ENCODE results near the gene LINGO4.
A peak's percentile ranks its signal among the peaks of the same experiment; 100 is the strongest.

LINGO4 gene, protein sequence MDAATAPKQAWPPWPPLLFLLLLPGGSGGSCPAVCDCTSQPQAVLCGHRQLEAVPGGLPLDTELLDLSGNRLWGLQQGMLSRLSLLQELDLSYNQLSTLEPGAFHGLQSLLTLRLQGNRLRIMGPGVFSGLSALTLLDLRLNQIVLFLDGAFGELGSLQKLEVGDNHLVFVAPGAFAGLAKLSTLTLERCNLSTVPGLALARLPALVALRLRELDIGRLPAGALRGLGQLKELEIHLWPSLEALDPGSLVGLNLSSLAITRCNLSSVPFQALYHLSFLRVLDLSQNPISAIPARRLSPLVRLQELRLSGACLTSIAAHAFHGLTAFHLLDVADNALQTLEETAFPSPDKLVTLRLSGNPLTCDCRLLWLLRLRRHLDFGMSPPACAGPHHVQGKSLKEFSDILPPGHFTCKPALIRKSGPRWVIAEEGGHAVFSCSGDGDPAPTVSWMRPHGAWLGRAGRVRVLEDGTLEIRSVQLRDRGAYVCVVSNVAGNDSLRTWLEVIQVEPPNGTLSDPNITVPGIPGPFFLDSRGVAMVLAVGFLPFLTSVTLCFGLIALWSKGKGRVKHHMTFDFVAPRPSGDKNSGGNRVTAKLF

DNA sequence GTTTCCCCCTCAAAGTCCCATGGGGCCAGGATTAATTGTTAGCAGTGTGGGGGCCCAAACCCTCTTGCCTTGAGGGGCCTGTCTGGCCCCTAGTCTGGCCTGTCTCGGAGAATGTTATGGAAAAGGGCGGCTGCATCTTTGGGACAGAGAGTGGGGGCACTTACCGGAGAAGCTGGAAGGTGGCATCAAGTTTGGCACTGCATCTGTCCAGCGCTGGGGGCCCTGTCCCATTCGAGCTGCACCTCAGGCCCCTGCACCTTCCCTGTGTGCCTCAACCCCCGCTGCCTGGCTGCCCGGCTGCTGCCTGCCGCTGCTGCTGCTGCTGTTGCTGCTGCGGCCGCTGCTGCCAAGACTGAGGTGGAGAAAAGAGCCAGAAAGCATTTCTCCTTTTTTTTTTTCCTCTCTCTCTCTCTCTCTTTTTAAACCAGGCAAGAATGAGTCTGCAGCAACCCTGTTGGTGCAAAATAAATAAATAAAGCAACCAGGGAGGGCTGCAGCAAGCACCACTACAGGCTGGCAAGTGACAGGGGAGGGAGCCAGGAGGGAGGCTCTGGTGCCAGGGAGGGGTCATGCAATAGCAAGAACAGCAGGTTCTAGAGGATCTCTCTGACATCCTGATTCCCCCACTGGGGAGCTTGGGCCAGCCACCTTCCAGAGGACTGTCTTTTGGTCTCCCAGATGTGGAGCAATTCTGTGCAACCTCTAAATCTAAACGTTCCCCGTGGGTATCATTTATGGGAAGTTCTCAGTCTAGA, at the start of gene LINGO4:
Gene LINGO4, minus strand, starts transcription at position 354 of the 755 bp plus-strand sequence. CDS start 2,715 bp downstream, outside the sequence.
- DNase-seq (ENCODE audit: low read depth, low spot score) = no peak

DNA sequence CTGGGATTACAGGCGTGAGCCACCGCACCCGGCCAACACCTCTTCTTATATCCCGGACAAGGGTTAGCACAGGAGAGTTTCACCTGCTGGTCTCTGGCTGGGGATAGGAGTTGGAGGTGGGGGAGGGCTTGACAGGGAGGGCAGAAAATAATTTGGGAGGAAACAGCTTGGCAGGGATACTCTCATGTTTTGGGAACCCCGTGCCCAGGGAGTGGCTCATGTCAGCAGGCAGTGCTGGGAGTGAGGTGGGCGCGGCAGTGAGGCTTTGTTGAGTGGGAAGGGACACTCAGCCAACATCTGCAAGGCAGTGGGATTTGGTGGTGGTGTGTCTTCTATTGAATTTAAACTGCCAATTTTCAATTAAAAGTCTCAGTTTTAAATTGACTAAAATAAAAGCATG, 49.4 kb upstream of the LINGO4 start:
- no peak for DNase-seq (ENCODE audit: low read depth, low spot score)

DNA sequence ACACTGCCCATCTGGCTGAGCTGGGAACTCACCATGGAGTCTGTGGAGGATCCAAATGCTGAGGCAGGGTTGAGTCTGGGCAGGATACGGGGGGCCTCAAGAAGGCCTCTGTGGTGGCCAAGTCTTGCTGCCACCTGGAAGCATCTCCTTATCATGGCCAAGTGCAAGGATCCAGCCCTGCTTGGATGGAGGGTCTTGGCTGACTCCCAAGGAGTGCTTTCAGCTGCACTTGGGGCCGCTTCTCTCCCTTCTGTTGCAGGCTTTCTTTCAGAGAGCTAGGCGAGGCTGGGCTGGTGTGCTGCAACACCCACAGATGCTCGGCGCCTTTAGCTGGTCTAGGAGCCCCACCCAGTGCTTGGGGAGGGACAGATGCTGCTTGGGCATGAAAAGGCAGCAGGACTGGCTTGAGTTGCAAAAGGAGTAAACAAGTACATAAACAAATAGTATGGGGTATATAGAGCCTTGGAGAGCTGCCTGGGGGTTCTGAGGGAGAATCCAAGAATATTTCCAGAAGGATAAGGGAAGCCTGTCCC, 48.3 kb upstream of the LINGO4 start, which contains the start of gene THEM5:
Gene THEM5, minus strand, starts transcription at position 302 of the 533 bp plus-strand sequence. Its CDS starts 147 bp downstream, at position 155.
- DNase-seq (ENCODE audit: low read depth, low spot score) = no peak

DNA sequence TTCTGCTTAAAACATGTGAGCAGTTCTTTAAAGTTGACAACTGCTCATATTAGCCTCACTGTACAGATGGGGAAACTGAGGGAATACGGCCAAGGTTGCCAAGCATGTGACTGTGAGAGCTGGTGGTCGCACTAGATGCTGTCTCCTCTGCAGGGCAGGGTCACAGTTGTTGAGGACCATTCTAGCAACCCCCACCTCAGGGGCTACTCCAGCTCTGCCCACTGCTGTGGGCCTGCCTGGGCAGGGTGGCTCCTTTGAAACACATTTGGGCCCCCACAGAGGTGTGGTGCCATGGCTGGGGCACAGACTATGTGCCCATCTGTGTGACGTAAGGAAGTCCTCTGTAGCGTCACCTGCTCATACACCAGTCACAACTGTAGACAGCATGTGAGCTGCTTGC, 47.5 kb upstream of the LINGO4 start:
- no peak for DNase-seq (ENCODE audit: low read depth, low spot score)

DNA sequence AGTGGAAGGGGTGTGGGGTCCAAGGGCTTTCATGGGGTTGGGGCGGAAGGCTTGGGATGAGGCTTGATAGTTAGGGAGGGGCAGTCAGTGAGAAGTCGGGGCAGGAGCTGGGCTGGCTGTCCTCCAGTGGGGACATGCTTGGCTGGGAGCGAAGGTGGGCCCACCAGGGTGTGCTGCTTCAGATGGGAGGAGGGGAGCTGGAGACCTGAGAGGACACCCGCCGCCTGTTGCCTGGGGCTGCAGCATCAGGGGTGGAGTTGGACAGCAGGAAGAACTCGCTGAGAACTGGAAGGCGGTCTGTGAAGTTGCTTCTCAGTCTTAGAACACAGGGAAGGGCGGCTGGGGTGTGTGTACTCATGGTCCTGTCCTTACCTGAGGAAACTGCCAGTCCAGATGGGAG, 46.7 kb upstream of the LINGO4 start:
- no peak for DNase-seq (ENCODE audit: low read depth, low spot score)

DNA sequence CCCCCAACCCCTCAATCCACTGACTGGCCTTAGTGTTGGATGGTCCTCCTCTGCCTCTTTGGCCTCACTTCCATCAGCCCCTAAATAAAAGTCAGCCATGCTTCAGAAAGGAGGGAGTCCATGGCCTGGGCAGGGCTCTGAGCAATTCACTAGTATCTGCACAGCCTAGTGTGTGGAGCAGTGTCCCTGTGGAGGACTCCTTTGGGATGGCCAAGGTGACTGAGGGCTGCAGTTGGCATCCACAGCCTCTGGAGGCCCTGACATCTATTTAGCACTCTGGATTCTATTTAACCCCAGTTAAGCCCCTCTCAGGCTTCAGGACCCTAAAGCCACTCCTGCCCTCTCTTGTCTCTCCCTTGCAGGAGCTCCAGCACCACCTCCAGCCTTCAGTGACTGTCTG, 44.7 kb upstream of the LINGO4 start:
- DNase-seq (ENCODE audit: low read depth, low spot score) = no peak

DNA sequence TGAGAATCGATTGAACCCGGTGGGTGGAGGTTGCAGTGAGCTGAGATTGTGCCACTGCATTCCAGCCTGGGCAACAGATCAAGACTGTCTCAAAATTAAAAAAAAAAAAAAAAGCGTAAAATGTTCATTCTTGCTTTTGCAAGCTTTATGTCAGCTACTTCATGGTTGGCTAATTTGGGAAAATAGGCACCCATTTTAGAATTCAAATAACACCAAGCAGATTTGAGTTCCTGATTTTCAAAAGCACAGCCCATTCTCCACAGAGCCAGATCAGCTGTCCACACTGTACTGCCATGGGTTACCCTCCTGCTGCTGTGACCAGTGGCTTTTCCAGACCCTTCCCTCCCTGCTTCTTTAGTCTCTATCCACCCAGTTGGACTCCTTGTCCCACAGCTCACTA, 43.9 kb upstream of the LINGO4 start:
- DNase-seq (ENCODE audit: low read depth, low spot score) = no peak

DNA sequence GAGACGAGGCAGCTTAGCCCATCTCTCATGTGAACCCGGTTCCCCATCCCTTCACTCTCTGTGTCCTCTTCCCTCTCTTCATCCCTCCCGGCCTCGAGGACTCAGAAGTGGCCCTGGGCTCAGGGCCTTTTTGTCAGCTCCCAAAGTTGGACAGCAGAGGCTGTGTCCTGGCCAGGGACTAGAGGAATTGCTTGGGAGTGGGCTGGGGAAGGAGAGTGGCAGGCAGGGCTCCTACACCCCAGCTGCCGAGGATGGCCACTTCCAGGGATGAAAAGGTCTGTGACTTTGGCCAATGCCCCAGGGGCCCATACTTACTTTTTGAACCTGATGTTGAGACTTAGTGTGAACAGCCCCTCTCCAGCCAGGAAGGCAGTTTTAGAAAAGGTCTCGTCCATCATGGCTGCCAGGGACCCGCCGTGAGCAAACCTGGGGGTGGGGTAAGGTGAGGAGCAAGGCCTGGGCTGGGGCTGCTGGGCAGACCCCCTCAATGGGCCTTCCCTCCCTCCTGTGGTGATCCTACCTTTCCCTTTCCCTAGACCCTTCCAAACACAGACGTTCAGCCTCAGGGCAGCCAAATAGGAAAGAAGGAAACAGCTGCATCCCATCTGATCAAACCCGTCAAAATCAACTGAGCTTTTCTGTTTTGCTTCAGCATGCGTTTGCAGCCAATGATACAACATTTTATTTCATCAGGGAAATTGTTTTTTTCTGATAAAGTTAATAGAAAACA, 42.8 kb upstream of the LINGO4 start:
- no peak for DNase-seq (ENCODE audit: low read depth, low spot score)

DNA sequence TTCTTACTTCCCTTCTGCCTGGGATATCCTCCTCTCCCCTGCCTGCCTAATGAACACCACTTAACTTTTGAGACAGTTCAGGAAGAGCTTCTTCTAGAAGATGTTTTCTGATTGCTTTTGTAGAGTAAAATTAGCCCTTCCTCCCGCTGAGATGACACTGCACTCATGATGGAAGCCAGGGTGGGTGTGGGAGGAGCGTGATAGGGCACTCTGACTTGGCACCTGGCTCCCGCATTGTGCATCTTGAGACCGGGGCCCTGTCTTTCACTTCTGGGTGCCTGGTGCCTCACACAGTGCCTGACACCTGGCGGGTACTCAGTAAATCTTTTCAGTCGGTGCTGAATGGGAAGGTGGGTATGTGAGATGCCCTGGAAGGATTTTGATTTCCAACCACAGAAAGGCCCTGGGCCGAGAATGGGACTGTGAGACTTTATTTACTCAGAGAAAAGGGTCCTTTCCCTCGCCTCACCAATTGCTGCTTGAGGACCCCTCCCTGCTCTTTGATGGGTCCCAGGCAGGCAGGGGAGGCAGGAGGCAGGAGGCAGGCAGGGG, 41.5 kb upstream of the LINGO4 start:
- no peak for DNase-seq (ENCODE audit: low read depth, low spot score)

DNA sequence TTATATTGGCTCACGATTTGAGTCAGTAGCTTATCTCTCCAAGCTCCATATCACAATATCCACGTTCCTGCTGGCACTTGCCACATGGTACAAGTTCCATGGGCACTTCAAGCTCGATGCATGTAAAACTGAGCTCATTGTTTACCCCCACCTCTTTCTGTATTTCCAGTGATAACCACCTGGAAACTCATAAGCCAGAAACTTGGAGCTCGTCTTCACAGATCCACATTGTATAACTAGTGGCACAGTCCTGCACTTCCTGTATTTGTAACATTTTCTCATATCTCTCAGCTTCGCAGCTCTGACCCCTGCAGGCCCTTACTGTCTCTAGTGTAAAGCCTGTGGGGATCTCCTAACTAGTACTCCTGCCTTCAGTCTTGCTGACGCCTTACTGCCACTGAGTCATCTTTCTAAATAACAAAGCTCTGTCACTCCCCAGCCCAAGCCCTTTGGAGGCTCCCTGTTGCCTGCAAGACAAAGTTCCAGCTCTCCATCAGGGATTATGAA, 40.9 kb upstream of the LINGO4 start:
- no peak for DNase-seq (ENCODE audit: low read depth, low spot score)

DNA sequence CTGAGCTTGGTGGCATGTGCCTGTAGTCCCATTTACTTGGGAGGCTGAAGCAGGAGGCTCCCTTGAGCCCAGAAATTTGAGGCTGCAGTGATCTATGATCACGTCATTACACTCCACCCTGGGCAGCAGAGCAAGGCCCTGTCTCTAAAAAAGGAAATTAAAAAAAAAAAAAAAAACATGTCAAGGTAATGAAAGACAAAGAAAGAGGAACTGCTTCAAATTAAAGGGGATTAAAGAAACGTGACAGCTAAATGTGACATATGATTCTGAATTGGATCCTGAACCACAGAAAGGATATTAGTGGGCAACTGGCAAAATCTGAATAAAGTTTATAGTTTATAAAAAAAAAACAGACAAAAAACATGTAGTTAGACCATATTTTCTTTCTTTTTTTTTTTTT, 38.2 kb upstream of the LINGO4 start:
- DNase-seq (ENCODE audit: low read depth, low spot score) = no peak

DNA sequence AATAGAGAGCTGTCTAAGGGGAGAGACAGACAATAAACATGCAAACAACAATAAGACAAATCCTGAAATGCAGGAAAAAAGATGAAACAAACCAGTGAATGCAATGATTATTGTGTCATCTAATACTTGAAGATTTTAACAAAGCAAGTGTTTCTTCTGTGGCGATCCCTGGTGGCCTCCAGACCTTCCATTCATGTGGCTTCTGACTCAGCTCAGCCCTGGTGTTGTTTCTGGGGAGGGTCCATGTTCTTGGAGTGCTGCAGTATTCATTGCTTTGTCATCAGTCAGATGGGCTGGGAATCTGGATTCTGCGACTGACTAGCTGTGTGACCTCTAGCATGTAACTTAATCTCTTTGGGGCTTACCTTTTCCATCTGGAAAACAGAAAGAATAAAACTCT, 35.9 kb upstream of the LINGO4 start:
- DNase-seq (ENCODE audit: low read depth, low spot score) = no peak

DNA sequence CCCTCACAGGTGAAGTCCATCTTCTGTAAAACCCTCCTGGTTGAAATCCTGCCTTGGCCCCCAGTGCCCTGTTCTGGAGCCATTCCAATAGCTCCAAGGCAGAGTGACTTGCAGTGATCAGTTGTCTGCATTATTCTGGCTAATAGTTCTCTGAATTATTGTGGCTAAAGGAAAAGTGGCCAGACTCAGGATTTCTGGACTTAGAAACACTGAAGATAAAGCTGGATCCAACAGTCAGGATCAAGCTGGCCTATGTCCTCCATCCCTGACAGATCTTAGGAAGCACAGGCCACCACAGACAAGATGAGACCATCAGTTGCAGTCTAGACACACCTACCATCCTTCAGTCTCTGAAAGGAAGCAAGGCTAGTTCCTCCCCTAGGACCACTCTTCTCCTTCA, 35.2 kb upstream of the LINGO4 start:
- no peak for DNase-seq (ENCODE audit: low read depth, low spot score)

DNA sequence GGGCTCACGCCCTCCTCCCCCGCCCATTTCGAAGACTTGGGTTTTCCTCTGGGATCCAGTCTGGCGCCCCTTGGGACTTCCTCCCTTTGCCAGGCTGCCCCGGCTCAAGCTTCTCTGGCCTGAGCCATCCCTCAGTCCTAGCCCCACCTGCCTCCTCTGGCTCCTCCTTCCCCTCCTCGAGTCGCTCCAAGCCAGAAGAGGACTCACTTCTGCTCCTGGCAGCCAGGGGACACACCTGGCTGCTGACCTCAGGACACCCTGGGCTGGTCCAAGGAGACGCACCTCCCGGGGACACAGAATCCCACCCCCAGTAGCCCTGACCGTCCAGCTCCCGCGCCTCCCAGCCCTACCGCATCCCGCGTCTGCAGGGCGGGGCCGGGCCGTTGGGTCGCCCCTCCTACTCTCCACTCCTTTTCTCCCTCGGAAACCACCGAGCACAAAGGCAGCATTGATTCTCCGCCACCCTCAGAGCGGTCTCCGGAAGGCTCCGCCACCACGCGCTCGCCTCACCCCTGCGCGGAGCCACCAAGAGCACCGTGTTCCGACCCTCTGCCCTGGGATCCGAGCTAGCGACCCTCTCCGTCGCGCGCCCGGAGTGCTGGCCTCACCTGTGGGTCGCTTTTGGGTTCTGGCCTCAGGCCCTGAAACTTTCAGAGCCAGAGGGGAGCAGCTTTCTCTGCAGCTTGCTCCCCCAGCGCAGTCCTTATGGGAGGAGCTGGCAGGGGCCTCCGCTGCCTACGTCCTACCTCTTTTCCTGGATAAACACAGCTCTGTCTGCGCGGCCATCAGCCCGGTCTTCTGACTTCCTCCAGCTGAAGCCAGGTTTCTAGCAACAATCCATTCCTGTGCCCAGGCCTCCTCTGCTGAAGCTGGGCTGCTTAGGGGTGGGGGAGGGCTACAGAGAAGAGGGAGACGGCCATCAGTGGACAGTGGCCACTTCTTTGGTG, 34.5 kb upstream of the LINGO4 start, which contains the start of gene C2CD4D:
Gene C2CD4D, minus strand, starts transcription at position 364 of the 947 bp plus-strand sequence. CDS start 831 bp downstream, outside the sequence.
- peak; percentile 45 for DNase-seq (ENCODE audit: low read depth, low spot score)

DNA sequence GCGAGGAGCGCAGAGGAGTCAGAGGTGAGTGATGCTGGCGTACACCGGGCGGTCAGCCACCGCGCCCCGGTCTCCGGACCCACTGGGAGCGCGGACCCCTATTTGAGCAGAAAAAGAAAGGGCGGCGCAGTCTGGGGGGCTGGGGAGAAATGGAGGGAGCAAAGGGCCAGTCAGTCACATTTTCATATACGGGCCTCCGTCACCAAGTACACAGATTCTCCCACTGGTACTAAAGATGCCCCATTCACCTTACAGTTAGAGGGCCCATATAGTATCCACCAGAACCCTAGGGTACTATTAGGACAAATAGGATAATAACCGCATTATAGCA, 33.8 kb upstream of the LINGO4 start:
- DNase-seq (ENCODE audit: low read depth, low spot score) = no peak

DNA sequence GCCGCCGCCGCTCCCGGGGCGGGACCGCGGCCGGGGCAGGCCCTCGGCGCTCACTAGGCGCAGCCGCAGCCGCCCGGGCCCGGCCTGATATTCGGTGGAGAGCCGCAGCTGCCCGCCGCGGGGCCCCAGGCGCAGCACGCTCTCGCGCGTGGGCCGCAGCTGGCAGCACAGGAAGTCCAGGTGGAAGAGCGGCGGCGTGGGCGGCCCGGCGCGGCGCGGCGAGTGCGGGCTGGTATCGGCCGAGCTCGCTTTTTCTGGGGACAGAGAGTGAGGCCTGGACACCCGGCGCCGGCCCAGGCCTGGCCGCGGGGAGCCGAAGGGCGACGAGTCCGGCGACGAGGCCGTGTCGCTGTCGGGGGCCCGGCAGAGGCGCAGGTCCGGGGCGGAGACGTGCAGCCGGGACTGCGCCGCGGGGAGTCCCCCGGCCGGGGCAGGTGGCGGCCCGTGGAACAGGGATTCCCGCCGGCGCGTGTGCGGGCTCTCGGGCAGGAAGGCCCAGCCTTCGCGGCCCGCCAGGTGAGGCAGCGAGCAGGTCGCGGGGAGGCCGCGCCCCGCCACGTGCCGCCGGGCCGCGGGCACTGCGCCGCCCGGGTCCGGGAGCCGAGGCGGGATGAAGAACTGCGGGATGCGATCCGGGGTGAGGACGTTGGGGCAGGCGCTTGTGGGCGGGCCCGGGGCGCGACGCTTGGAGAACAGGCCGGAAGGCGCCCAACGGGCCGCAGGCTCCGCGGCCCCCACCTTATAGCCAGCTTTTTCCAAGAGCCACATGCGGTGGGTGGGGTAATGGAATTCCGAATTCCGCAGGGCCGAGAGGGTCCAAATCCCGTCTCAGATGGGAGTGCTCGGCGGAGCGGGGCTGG, 33.2 kb upstream of the LINGO4 start:
- DNase-seq (ENCODE audit: low read depth, low spot score) = no peak

DNA sequence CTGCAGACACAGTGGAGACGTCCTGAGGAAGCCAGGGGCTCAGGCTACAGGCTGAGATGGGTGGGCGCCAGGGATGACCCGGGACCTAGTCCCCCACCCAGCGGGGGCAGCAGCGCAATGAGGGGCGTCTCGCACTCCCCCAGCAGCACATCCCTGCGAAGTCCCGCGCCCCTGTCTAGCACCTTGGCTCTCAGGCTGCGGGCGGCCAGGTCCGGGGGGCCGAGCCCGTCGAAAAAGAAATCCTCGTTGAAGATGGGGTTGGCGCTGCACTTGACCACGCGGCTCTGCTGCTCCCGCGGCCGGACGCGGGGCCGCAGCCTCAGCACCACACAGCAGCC, 32.6 kb upstream of the LINGO4 start:
- DNase-seq (ENCODE audit: low read depth, low spot score) = no peak

DNA sequence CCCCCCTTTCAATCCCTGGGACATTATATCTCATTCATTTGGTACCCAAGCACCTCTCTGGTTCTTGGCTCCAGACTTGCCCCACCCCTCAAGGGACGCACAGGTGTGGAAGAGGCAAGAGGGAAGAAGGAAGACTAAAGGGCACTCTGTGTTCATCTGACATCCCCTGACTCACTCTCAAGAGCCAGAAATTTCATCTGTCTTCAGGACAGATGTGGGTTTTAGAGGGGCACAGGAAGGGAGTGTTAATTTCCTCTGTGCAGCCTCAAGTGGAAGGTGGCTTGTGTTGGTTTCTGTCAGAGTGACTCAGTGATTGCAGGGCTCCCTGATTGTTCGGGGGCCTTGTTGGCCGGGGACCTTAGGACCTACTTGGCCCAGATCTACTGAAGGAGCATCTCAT, 32.0 kb upstream of the LINGO4 start:
- DNase-seq (ENCODE audit: low read depth, low spot score) = no peak

DNA sequence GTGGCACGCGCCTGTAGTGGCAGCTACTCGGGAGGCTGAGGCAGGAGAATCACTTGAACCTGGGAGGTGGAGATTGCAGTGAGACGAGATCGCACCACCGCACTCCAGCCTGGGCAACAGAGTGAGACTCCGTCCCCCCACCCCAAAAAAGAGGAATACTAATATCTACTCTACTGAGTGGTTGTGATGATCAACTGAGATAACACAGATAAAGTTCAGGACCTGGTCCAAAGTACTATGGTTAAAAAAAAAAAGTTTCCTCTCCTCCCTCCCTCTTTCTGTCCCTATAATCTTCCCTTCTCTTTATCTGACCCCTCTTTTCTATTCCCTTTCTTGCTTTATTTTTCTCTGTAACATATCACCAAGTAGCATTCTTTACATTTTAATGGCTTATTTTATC, 30.4 kb upstream of the LINGO4 start:
- no peak for DNase-seq (ENCODE audit: low read depth, low spot score)

All from activated CD4-positive, CD25-positive, alpha-beta regulatory T cell treated with anti-CD3 and anti-CD28 coated beads, Interleukin-2, amount 50 U/mL, for 16 hours (primary cell).